Heart right ventricle (tissue), 16 donors: ENCODE data around the gene GGA2. TPM values are rescaled to one million over a fixed set of nuclear protein-coding genes. Genes with fewer than 3 reads are reported as not detected.

Experiments
- ATAC-seq, 8 donors: fragments of 200-7000 bp; cut with Tn5 transposase; one replicate each; pipeline ENCODE4 v1.9.1; 2020; ENCODE audit warnings: mild to moderate bottlenecking in 8 of 8, moderate library complexity in 8 of 8, moderate number of reproducible peaks in 1 of 8
- DNase-seq, 2 donors: peaks; one replicate each; pipeline ENCODE4 v3.0.0-alpha.2; 2020
- H3K27ac ChIP-seq, 10 donors: fragments of 200-600 bp; sonication (generic) in 2 of 10; one replicate each; pipeline versions ENCODE4 v1.5.0 to v1.8.0; 2020 to 2022; ENCODE audit warnings: mild to moderate bottlenecking in 3 of 10
- H3K27me3 ChIP-seq, 7 donors: fragments of 200-600 bp; one replicate each; pipeline ENCODE4 v1.8.0; 2021 to 2022; ENCODE audit warnings: mild to moderate bottlenecking in 2 of 7
- H3K36me3 ChIP-seq, 9 donors: fragments of 200-600 bp; sonication (generic) in 1 of 9; one replicate each; pipeline versions ENCODE4 v1.5.0 to v1.8.0; 2020 to 2022; ENCODE audit warnings: mild to moderate bottlenecking in 2 of 9
- H3K4me1 ChIP-seq, 9 donors: fragments of 200-600 bp; sonication (generic) in 1 of 9; one replicate each; pipeline versions ENCODE4 v1.5.0 to v1.8.0; 2020 to 2022; ENCODE audit warnings: mild to moderate bottlenecking in 4 of 9
- H3K4me3 ChIP-seq, 10 donors: fragments of 200-600 bp; sonication (generic) in 2 of 10; one replicate each; pipeline versions ENCODE4 v1.5.0 to v1.8.0; 2020 to 2022; ENCODE audit warnings: mild to moderate bottlenecking in 7 of 10, moderate library complexity in 2 of 10
- H3K9me3 ChIP-seq, 11 donors: fragments of 200-600 bp in 10 of 11; sonication (generic) in 2 of 11; one replicate each; pipeline versions ENCODE4 v1.5.0 to v1.8.0; 2013 to 2022; ENCODE audit warnings: mild to moderate bottlenecking in 2 of 11, control low read depth in 1 of 11, moderate library complexity in 1 of 11
- CTCF ChIP-seq, 9 donors: fragments of 200-600 bp; sonication (generic) in 2 of 9; IDR thresholded peaks; one replicate each; pipeline versions ENCODE4 v1.5.0 to v1.8.0; 2021 to 2022; ENCODE audit warnings: antibody characterized with exemption in 9 of 9, mild to moderate bottlenecking in 5 of 9, moderate library complexity in 1 of 9
- WGBS, 2 donors: extraction: QIAGEN DNeasy Blood & Tissue Kit; methylation state at CpG; one replicate each; pipeline ENCODE4 v1.1.7; 2013; ENCODE audit warnings: inconsistent platforms in 1 of 2; 5-methylcytosine and 5-hydroxymethylcytosine counted together
- intact Hi-C, 10 donors: fragments of 100-400 bp; cut with DNase I; formaldehyde crosslinking; loops; one replicate each; pipeline versions ENCODE4 v1.11.1 to v1.14.2; 2022
- polyA plus RNA-seq, 2 donors: library from polyadenylated mRNA; stranded (reverse); fragments of 200-250 nt; gene quantifications; one replicate each; pipeline ENCODE4 v1.2.3, GENCODE V29; 2013
- total RNA-seq, 10 donors: library from RNA; stranded (reverse); fragmentation: NEBNext Ultra II Directional in 3 of 10; extraction: Animal tissue kit (Norgen Biotek cat#: 25700) in 3 of 10; gene quantifications; one replicate each; pipeline versions ENCODE4 v1.2.1 to v1.2.4, GENCODE V29; 2021 to 2023
- donor health status: Arrhythmogenic right ventricular cardiomyopathy.
- donor health status: ischemic (EF 13 %, LVEDD 7.1; RV severe dilation, severe dysfunction).
- donor health status: healthy with polysubstance abuse.
- donor health status: DM: no; HTN: yes; CAD: no.
- donor health status: DM: no; HTN: no; CAD: no.
- donor health status: ischemic (EF 25% LVEDD 6.9; RV normal size, moderate dysfunction).
- donor health status: ischemic (EF 25% LVEDD 5.7; RV mildly dilated, moderate dysfunction).
- donor health status: healthy.
- donor health status: DM: yes; HTN: yes; CAD: no.
- donor health status: Ischemic cardiomyopathy.
- donor health status: ischemic (EF 35%, LVEDD 5.7; RV mildly dilated, moderate dysfunction).
- donor health status: nonischemic (EF 11% LVEDD 7.7; RV severe dilation, severe dysfunction).
- donor health status: DM: yes; HTN: yes; CAD: no.
- donor health status: PGD.
- donor health status: ischemic (EF 29% LVEDD 5.4; RV normal size, mild dysfunction).
- donor health status: nonischemic (EF 23%, LVEDD 6.1; RV moderate dilation, normal function).

The GGA2 gene
- total and polyA plus RNA-seq, 12 donors, result 12.2 to 52.9 (median 38.6) TPM

- H3K27me3 ChIP-seq, result no peaks in the 10 kb centered on the region
- no peak for DNase-seq
- WGBS, 2 donors, result 89 to 94% methylated on average over 10 of the region's 10 CpGs
- H3K9me3 ChIP-seq, result no peaks in the 10 kb centered on the region
- H3K36me3 ChIP-seq, result peaks cover 0 to 95% (median 37%) of the 10 kb centered on the region in 9 donors
- H3K27ac ChIP-seq, result no peak overlapping the region
- peaks cover 0 to 16% (median 0%) of the 10 kb centered on the region in 9 donors for H3K4me1 ChIP-seq
- no peak overlapping the region for H3K4me3 ChIP-seq
- TF ChIP-seq CTCF (IDR thresholded peaks at IDR 0.05), result peak in 4 of 9 donors; percentile 11 to 30 (median 12)
- no peak for ATAC-seq
- intact Hi-C loops, result loop anchor here in 6 of 10 donors (2.0 to 10.0 kb wide), 7 partner anchors 250 to 538 kb away; partner anchors contain the start of gene SCNN1G (in 2 of the 6)
These were observed 77.8 kb downstream of the GGA2 start for GRCh38 chr16:23432176-23433128.

- ATAC-seq, result no peak
- H3K9me3 ChIP-seq, result no peaks in the 10 kb centered on the region
- intact Hi-C loops, result loop anchor here in 1 of 10 donors (10.0 kb wide), 1 partner anchor 64 kb away; no protein-coding TSS in a partner anchor
- DNase-seq, result no peak
- H3K27me3 ChIP-seq, result no peaks in the 10 kb centered on the region
- H3K4me3 ChIP-seq, result no peak overlapping the region
- whole genome bisulfite sequencing, 2 donors, result 79 to 83% methylated on average over 2 of the region's 2 CpGs
- peaks cover 0 to 14% (median 6%) of the 10 kb centered on the region in 9 donors for H3K4me1 ChIP-seq
- no peak overlapping the region for H3K27ac ChIP-seq
- no peak for TF ChIP-seq CTCF (IDR thresholded peaks at IDR 0.05)
- peaks cover 0 to 91% (median 34%) of the 10 kb centered on the region in 9 donors for H3K36me3 ChIP-seq
These were observed 81.9 kb downstream of the GGA2 start for GRCh38 chr16:23428351-23428750.

GRCh38 chr16:23424292-23424958 is 85.9 kb downstream of the GGA2 start:
- DNase-seq, result no peak

More at GRCh38 chr16:23424292-23424958, 85.9 kb downstream of the GGA2 start:
- ATAC-seq, result no peak
- no peaks in the 10 kb centered on the region for H3K27me3 ChIP-seq
- H3K4me3 ChIP-seq, result no peak overlapping the region
- H3K36me3 ChIP-seq, result peaks cover 0 to 72% (median 10%) of the 10 kb centered on the region in 9 donors
- TF ChIP-seq CTCF (IDR thresholded peaks at IDR 0.05), result no peak
- 95 to 96% methylated on average over 14 of the region's 14 CpGs for WGBS, 2 donors
- no peaks in the 10 kb centered on the region for H3K9me3 ChIP-seq
- peak overlapping the region; percentile 65 to 87 (median 78) for H3K27ac ChIP-seq
- intact Hi-C loops, result loop anchor here in 1 of 10 donors (10.0 kb wide), 1 partner anchor 60 kb away; no protein-coding TSS in a partner anchor
- peaks cover 0 to 19% (median 9%) of the 10 kb centered on the region in 9 donors for H3K4me1 ChIP-seq
